Measurements from ENCODE around the gene ZNF524.

GRCh38 chr19:55559684-55560083 lies 40.4 kb upstream of the ZNF524 start:
- TF ChIP-seq CTBP1 (IDR thresholded peaks at IDR 0.05; ENCODE audit: borderline replicate concordance) (no peak), SP1 (IDR thresholded peaks at IDR 0.05) (no peak), FOXA1 (IDR thresholded peaks at IDR 0.05) (no peak), BHLHE40 (IDR thresholded peaks at IDR 0.05; ENCODE audit: borderline replicate concordance) (no peak), SUZ12 (IDR thresholded peaks at IDR 0.05) (no peak), FOXM1 (IDR thresholded peaks at IDR 0.05; ENCODE audit: borderline replicate concordance) (no peak), HDGF (IDR thresholded peaks at IDR 0.05; ENCODE audit: borderline replicate concordance) (no peak), L3MBTL2 (conservative IDR thresholded peaks at IDR 0.05) (no peak), ELF4 (IDR thresholded peaks at IDR 0.05) (no peak), LEF1 (IDR thresholded peaks at IDR 0.05; ENCODE audit: borderline replicate concordance) (no peak), NFRKB (IDR thresholded peaks at IDR 0.05) (no peak), TARDBP (IDR thresholded peaks at IDR 0.05) (no peak), FOXK2 (IDR thresholded peaks at IDR 0.05) (no peak)
- TF ChIP-seq, protein P1, sequence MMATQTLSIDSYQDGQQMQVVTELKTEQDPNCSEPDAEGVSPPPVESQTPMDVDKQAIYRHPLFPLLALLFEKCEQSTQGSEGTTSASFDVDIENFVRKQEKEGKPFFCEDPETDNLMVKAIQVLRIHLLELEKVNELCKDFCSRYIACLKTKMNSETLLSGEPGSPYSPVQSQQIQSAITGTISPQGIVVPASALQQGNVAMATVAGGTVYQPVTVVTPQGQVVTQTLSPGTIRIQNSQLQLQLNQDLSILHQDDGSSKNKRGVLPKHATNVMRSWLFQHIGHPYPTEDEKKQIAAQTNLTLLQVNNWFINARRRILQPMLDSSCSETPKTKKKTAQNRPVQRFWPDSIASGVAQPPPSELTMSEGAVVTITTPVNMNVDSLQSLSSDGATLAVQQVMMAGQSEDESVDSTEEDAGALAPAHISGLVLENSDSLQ (IDR thresholded peaks at IDR 0.05), result no peak

Data from HEK293T (cell line).